MM.1S (cell line): ENCODE measurements around the gene CHRDL1.

Experiments used
- EZH2 ChIP-seq: fragments of 300-600 bp; sonication (generic); optimal IDR thresholded peaks from 2 replicates; pipeline ENCODE3; 2017; ENCODE audit warnings: low read depth, mild to moderate bottlenecking, antibody characterized with exemption, low read length, mixed read lengths
- TF ChIP-seq, protein P1 (sequence below): fragments of 300-600 bp; sonication (generic); IDR thresholded peaks from 2 replicates; pipeline ENCODE4 v1.5.1; 2016; ENCODE audit warnings: antibody characterized with exemption, low read length, mixed read lengths

DNA sequence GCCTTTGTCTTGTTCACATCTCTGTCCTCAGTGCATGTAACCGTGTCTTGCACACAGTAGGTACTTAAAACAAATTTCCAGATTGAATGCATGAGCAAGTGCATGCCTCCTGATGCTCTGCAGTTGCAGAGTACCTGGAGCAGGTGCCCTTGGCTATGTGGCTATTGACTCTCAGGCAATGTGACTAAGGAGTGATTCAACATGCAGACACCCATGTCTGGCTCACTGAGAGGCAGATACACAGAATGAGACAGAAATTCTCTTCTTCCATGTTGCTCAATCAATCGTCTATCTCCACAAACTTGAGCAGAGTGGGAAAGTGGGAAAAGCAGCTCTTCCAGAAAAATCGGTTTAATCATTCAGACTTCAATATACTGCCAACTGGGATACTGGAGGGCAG, 111.0 kb downstream of the CHRDL1 start:
- TF ChIP-seq, protein P1, sequence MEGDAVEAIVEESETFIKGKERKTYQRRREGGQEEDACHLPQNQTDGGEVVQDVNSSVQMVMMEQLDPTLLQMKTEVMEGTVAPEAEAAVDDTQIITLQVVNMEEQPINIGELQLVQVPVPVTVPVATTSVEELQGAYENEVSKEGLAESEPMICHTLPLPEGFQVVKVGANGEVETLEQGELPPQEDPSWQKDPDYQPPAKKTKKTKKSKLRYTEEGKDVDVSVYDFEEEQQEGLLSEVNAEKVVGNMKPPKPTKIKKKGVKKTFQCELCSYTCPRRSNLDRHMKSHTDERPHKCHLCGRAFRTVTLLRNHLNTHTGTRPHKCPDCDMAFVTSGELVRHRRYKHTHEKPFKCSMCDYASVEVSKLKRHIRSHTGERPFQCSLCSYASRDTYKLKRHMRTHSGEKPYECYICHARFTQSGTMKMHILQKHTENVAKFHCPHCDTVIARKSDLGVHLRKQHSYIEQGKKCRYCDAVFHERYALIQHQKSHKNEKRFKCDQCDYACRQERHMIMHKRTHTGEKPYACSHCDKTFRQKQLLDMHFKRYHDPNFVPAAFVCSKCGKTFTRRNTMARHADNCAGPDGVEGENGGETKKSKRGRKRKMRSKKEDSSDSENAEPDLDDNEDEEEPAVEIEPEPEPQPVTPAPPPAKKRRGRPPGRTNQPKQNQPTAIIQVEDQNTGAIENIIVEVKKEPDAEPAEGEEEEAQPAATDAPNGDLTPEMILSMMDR = no peak
- no peak for TF ChIP-seq EZH2
